Activated gamma-delta T cell treated with anti-CD3 and anti-CD28 coated beads, Interleukin-2, amount 50 U/mL, for 16 hours (primary cell): Measurements from ENCODE around the gene CAND2.
"Not testable (repeated sequence)": the region's sequence is repeated elsewhere in the genome, so short reads cannot be mapped to it uniquely, and the experiment has no call there.

Experiments used
- DNase-seq: peaks from one replicate; pipeline ENCODE4 v3.0.0-alpha.2; 2020; ENCODE audit warnings: low read depth

CAND2 gene

DNA sequence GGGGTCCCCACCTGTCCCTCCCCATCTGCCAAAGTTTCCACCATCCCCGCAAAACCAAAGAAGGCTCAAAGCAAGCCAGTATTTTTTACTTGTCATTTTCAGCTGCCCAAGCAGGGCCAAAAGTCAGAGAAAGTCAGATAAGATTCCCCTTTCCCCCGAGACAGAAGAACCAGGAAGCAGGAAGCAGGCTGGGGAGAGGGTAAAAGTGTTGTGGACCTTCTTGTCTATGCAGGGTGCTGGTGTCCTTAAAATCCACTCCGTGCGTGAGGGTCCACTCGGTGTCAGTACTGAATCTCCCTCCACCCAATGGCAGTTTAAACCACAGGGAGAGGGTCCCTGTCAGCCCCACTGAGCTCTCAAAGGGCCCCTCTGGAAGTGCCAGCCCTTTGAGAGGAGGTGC lies 65.1 kb downstream of the CAND2 start:
- no peak for DNase-seq

DNA sequence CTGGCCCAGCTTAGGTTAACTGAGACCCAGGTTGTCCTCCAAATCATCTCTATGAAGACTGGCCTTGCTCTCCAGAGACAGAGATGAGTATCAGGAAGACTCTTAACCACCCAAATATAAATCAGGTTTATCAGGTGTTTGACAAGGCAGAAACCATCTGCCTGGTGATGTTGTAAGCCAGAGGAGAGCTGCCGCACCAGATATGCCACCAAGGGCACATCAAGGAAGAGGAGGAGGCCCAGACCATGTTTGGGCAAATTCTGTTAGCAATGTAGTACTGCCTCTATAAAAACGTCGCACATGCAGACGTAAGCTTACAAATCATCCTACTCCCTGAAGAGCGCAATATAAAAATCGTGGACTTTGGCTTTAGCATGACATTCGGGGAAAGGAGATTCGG lies 65.9 kb downstream of the CAND2 start:
- no peak for DNase-seq

DNA sequence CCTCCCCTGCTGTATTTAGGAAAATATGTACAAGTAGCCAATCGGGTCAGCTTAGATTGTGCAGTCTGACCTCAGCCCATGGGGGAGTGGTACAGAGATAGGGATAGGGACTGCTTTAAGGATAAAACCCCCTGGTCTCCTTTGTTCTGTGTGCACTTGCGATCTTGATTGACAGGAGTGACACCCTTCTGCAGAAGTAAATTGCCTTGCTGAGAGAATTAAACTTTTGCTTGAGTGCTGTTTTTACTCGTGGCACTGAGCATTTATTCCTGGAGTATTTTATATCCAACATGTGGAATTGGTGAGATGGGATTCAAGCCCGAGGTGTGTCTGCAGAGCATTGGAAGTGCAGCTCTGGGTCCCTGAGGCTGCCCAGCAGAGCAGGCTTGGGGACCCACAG lies 68.8 kb downstream of the CAND2 start:
- DNase-seq = no peak

DNA sequence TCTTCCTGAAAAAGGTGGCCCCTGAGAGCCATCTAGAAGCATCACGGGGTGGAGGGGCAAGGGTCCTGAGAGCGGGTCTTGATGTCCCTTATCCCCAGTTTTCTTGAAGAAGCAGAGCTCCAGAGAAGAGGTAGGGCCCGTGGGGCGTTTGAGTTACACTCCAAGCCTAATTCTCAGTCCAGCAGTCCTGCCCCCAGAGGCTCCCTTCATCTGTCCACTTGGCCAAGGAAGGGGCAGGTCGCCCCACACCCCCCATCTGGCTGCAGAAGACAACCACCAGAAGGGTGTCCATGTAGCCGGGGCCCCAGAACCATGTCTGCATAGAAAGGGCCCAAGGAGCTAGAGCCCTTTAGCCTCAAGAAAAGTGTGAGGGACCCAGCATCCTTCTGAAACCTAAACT lies 70.4 kb downstream of the CAND2 start:
- no peak for DNase-seq

DNA sequence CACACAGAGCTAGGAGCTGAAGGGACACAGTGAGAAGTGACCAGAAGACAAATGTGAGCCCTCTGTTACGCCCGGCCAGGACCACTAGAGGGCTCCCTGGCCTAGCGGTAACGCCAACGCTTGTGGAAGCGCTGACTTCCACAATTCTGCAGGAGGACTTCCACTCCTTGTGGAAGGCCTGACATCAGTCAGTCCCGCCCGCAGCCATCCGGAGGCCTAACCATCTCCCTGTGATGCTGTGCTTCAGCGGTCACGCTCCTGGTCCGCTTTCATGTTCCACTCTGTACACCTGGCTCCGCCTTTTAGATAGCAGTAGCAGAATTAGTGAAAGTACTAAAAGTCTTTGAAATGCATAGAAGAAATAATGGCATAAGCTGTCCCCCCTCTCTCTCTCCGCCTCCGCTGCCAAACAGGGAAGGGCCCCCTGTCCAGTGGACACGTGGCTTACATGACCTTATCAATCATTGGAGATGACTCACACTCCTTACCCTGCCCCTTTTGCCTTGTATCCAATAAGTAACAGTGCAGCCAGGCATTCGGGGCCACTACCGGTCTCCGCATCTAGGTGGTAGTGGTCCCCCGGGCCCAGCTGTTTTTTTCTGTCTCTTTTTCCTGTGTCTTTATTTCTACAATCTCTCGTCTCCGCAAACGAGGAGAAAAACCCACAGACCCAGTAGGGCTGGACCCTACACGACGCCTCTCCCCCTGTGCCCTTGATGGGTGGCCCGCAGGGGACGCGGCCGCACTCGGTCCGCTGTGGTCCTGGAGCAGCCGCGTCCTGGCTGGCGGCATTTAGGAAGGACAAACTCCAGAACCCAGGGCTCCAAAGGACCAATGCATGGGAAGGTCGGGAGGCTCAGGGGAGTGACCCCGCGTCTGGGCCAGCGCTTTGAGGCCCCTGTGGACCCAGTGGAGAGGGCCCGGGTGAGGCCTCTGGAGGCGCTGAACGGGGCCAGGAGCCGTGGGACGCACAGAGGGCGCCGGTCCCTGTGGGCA lies 71.9 kb downstream of the CAND2 start:
- DNase-seq = peak; percentile 36

DNA sequence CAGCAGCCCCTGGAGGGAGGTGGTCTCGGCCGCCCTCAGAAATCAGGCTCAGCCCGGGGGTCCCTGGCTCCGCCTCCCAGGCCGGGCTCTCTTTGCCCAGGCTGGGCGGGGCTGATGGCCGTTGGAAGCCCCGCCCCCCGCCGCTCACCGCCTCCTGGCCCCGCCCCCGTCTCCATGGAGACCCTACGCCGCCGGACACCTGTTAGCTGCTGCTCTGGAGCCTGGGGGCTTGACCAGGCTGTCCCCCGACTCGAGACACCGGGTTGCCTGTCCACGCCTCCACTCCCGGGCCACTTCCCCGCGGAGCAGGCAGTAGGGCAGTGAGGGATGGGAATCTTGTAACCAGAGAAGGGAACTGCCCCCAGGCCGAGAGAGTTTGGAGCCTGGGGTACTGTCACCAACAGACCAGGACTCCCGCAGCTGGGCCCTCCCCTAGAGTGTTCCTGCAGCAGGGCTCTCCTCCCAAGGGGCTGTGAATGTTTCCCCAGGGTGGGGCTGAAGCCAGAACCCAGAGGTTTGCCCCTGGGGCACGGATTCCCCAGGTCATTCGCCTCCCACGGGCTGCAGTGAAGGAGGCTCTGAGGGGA lies 72.6 kb downstream of the CAND2 start:
- DNase-seq = no peak

DNA sequence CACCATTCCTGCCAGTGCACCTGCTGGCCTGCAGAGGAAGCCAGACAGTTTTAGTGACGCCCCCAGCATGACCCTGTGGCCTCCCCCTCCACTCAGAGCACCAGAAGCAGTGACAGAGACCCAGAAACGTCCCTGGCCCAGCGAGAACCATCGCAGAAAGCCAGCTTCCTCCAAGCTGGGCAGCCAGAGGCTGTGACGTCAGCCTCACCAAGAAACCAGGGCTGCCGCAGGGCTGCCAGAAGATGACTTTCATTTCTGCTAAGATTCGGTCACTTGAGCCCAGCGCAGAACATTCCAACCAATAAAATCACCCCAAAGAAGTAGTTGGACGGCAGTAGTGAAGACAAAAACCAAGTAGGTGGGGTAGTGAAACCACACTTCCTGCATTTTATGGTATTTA lies 74.5 kb downstream of the CAND2 start:
- no peak for DNase-seq

DNA sequence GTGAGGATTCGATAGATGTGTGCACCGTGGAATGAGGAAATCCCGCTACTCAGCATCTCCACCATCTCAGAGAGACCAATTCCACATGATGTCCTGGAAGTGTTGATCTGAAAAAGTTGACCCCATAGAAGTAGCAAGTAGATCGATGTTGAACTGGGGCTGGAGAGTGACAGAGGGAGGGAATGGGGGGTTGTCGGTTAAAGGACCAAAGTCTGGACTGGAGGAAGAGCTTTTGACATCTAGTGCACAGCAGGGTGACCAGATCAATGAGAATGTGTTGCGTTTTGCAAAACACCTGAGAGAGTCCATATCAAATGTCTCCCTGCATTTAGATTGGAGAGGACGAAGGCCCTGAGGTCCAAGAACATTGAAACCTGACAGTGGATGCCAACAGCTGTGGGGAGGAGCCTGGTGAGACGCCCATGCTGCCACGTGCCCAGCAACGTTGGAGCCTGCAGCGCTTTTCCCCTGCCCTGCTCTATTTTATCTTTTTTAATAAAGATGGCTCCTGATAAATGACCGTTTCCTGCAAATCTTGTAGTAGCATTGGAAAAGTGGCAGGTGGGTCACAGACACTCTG lies 75.0 kb downstream of the CAND2 start:
- DNase-seq = no peak

DNA sequence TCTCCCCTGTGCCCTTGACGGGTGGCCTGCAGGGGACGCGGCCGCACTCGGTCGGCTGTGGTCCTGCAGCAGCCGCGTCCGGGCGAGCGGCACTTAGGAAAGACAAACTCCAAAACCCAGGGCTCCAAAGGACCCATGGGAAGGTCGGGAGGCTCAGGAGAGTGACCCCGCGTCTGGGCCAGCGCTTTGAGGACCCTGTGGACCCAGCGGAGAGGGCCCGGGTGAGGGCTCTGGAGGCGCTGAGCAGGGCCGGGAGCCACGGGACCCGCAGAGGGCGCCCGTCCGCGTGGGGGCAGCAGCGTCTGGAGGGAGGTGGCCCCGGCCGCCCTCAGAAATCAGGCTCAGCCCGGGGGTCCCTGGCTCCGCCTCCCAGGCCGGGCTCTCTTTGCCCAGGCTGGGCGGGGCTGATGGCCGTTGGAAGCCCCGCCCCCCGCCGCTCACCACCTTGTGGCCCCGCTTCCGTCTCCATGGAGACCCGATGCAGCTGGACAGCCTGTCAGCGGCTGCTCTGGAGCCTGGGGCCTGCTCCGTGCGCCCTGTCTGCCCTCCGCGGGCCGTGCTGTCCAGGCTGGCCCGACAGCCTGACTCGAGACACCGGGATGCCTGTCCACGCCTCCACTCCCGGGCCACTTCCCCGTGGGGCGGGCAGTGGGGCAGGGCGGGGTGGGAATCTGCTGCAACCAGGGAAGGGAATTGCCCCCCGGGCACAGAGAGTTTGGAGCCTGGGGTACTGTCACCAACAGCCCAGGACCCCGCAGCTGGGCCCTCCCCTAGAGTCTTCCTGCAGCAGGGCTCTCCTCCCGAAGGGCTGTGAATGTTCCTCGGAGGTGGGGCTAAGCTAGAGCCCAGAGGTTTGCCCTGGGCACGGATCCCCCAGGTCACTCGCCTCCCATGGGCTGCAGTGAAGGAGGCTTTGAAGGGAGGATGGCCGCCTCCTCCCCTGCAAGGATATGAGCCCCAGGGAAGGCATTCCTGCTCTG lies 79.7 kb downstream of the CAND2 start:
- DNase-seq = no peak

DNA sequence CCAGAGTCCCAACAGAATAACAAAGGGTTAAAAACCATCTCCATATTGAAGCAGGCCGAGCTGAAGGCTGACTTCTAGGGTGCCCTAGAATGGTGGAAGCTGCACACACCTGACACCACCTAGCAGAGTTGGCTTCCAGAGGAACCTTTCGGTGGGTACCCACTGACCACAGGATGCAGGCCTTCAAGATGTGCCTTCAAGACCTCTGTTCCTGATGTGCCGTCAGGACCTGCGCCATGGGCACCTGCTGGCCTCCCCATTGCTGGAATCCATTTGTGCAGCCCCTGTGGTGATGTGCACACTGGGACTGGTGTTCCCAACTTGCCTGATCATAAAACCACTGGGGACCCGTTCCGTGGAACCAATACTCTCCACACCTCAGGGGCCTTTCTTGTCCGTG lies 80.6 kb downstream of the CAND2 start:
- DNase-seq = no peak

DNA sequence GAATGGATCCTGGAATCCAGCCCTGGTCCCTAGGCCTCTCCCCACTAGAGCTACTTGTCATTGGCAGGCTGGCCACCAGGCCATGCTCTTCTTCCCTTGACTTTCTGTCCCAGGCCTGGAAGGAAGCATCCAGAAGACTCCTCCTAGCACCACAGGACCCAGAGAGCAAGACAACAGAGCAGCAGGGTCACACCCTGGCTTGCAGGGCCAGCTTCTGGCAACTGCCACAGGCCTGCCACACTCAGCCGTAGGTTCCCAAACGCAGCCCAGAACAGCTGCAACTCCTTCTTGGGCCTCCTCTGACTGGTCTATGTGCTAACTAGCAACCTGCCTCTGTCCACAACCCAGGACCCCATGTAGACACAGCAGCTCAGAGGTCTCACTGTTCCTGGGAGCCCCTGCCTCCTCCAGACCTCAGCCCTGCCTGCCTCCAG lies 81.7 kb downstream of the CAND2 start:
- no peak for DNase-seq

DNA sequence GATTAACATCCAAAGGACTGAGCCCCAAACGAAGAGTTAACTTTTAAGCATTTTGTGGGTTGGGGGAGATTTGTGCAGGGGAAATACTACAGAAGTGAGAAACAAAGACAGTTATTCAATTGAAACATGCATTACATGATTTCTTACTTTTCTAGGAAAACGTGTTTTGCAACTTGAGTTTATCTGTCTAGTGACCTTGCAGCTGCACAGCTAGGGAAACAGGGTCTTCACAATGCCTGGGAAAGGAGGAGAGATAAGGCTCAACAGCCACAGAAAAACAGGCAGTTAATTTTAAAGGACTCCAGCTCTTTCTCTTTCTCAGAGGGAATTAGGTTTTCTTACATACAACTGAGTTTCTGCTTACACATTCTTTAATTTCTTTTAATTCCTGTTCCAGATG lies 82.3 kb downstream of the CAND2 start:
- not testable (repeated sequence) for DNase-seq

DNA sequence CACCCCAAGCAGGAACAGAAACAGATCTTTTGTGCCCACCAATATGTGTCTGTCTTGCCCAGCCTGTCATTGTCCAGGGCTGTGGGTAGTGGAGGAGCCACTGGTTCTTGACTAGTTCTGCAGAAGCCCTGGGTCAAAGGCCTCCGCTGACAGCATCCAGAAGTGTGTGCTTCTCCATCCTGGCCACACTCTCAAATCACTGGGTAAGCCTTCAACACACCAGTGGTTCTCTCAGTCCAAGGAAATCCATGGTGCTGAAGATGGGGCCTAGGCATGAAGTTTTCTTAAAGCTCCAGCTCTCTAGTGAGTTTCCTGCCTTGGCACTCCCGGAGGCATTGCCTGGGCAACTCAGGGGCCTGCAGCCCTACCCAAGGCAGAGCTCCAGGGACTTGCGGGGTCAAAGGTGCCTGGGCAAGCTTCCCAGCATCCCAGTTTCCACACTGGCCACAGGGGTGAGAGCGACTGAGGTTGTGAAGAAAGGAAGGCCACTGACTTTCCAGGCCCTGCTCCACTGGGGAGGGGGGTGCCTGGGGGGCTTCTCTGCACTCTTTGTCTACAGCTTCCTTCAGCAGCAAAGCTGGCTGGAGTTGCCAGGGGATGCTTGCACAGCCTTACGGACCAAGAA lies 82.8 kb downstream of the CAND2 start:
- no peak for DNase-seq

DNA sequence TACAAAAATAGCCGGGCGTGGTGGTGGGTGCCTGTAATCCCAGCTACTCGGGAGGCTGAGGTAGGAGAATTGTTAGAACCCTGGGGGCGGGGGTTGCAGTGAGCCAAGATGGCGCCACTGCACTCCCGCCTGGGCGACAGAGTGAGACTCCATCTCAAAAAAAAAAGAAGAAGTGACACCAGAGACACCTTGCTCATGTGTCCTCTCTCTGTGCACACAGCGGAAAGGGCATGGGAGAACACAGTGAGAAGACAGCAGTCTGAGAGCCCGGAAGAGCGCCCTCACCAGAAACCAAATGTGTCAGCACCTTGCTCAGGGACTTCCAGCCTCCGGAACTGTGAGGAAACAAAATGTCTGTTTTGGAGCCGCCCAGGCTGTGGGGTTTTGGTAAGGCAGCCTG lies 85.4 kb downstream of the CAND2 start:
- not testable (repeated sequence) for DNase-seq

DNA sequence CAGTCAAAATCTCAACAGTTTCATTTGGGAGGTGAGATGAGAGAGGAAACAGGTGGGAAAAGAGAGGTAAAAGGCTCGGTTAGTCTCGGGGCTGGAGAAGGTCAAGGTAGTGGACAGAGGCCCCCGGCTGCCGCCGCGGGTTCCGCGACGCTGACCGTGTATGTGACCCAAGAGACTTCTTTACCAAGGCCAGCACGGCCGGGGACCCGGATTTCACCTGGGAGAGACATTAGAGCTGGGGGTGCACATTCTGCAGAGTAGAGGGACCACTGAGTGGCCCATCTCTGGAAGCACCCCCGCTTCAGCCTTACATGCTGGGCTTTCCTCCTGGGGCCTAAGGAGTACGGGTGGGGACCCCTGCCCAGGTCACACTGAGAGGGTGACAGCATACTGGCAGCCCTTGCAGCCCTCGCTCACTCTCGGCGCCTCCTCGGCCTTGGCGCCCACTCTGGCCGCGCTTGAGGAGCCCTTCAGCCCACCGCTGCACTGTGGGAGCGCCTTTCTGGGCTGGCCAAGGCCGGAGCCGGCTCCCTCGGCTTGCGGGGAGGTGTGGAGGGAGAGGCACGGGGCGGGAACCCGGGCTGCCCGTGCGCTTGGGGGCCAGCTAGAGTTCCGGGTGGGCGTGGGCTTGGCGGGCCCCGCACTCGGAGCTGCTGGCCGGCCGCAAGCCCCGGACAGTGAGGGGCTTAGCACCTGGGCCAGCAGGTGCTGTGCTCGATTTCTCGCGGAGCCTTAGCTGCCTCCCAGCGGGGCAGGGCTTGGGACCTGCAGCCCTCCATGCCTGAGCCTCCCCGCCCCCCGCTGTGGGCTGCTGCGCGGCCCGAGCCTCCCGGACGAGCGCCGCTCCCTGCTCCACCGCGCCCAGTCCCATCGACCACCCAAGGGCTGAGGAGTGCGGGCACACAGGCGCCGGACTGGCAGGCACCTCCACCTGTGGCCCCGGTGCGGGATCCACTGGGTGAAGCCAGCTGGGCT lies 86.1 kb downstream of the CAND2 start:
- DNase-seq = no peak

DNA sequence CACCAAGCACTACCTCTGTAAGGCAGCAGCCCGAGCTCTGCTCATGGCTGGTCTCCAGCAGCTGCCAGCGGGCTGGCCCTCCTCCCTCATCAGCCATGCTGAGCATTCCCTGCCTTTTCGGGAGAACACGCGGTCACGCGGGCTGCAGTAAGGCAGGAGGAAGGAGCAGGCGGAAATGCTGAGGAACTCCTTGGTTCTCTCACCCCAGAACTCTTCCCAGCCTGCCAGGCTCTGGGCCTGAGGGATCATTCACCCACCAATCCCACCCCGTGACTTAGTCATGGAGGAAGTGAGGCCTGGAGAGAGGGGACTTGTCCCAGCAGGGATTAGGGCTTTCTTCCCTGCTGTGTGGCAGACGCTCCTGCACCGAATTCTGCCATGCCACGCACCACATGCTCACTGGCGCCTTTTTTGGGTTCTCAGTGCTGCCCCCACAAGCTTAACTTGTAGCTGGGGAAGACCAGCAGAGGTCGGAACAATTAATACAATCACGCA lies 87.8 kb downstream of the CAND2 start:
- no peak for DNase-seq
